ENCODE results near the gene HNRNPF.
A peak's percentile ranks its signal among the peaks of the same experiment; 100 is the strongest.
"Not testable (repeated sequence)": the region's sequence is repeated elsewhere in the genome, so short reads cannot be mapped to it uniquely, and the experiment has no call there.

The HNRNPF gene, protein sequence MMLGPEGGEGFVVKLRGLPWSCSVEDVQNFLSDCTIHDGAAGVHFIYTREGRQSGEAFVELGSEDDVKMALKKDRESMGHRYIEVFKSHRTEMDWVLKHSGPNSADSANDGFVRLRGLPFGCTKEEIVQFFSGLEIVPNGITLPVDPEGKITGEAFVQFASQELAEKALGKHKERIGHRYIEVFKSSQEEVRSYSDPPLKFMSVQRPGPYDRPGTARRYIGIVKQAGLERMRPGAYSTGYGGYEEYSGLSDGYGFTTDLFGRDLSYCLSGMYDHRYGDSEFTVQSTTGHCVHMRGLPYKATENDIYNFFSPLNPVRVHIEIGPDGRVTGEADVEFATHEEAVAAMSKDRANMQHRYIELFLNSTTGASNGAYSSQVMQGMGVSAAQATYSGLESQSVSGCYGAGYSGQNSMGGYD

GRCh38 chr10:43408710-43409384 lies at the start of gene HNRNPF:
Gene HNRNPF, minus strand, starts transcription at chr10:43409186. Its CDS starts 21,302 bp downstream, at chr10:43387884.
- peak; percentile 58 to 72 for DNase-seq

GRCh38 chr10:43458227-43458626 lies 49.2 kb upstream of the HNRNPF start:
- DNase-seq: no peak

- not testable (repeated sequence) for DNase-seq
These were observed 47.6 kb upstream of the HNRNPF start for GRCh38 chr10:43456561-43456960.

DNA sequence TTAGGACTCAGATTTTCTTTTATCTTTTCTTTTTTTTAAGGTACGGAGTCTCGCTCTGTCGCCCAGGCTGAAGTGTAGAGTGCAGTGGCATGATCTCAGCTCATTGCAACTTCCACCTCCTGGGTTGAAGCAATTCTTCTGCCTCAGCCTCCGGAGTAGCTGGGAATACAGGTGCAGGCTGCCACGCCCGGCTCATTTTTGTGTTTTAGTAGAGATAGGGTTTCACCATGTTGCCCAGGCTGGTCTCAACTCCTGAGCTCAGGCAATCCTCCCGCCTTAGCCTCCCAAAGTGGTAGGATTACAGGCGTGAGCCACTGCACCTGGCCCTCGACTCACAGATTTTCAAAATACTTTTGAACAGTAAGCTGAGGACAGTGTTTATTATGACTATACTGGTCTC lies 45.0 kb upstream of the HNRNPF start:
- not testable (repeated sequence) for DNase-seq

GRCh38 chr10:43453266-43453831 lies 44.4 kb upstream of the HNRNPF start:
- DNase-seq: no peak

- DNase-seq: no peak
These were observed 43.4 kb upstream of the HNRNPF start for GRCh38 chr10:43452356-43452914.

DNA sequence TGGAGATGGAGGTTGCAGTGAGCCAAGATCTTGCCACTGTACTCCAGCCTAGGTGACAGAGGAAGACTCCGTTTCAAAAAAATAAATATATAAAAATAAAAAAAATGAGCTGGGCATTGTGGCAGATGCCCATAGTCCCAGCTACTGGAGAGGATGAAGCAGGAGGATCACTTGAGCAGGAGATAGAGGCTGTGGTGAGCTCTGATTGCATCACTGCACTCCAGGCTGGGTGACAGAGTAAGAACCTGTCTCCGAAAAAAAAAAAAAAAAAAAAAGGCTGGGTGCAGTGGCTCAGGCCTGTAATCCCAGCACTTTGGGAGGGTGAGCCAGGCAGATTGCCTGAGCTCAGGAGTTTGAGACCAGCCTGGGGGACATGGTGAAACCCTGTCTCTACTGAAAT lies 39.8 kb upstream of the HNRNPF start:
- no peak for DNase-seq

- not testable (repeated sequence) for DNase-seq
These were observed 37.4 kb upstream of the HNRNPF start for GRCh38 chr10:43446219-43447017.

GRCh38 chr10:43444897-43445466 lies 36.0 kb upstream of the HNRNPF start:
- no peak for DNase-seq

DNA sequence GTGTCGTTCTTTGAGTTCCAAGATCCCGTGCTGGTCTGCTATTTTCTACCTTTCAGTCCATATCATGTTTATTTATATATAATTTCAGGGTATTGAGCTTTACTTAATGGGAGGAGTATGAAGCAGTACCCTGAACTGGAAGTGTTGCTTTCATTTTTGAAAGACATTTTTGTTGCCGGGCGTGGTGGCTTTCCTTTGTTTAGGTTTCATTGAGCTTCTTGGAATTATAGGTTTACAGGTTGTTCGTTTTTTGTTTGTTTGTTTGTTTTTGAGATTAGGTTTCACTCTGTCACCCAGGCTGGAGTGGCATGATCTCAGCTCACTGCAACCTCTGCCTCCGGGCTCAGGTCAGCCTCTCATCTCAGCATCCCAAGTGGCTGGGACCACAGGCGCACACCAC lies 35.3 kb upstream of the HNRNPF start:
- no peak for DNase-seq

DNA sequence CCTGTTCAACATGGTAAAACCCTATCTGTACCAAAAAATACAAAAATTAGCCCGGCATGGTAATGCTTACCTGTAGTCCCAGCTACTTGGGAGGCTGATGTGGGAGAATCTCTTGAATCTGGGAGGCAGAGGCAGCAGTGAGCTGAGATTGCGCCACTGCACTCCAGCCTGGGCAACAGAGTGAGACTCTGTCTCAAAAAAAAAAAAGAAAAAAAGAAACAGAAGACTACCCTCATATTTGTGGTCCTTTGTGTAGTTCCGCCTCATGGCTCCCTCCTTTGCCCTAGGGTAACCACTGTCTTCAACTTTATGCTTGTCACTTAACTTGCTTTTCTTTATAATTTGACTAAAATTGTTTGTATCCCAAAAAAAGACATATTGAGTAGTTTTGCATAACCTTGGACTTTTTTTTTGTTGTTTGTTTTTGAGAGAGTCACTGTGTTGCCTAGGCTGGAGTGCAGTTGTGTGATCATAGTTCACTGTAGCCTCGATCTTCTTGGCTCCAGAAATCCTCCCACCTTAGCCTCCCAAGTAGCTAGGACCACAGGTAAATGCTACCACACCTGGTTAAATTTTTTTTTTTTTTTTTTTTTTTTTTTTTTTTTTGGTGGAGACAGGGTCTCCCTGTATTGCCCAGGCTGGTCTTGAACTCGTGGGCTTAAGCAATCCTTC lies 31.6 kb upstream of the HNRNPF start:
- no peak for DNase-seq

GRCh38 chr10:43437141-43437870 lies 28.3 kb upstream of the HNRNPF start:
- DNase-seq: peak in 1 of 2 experiments; percentile 19

- peak; percentile 41 to 77 for DNase-seq
These were observed 27.5 kb upstream of the HNRNPF start, which contains the start of gene ZNF487 for GRCh38 chr10:43436291-43437140. Gene ZNF487, plus strand, starts transcription at chr10:43437111. Its CDS starts 38,703 bp downstream, at chr10:43475814.

DNA sequence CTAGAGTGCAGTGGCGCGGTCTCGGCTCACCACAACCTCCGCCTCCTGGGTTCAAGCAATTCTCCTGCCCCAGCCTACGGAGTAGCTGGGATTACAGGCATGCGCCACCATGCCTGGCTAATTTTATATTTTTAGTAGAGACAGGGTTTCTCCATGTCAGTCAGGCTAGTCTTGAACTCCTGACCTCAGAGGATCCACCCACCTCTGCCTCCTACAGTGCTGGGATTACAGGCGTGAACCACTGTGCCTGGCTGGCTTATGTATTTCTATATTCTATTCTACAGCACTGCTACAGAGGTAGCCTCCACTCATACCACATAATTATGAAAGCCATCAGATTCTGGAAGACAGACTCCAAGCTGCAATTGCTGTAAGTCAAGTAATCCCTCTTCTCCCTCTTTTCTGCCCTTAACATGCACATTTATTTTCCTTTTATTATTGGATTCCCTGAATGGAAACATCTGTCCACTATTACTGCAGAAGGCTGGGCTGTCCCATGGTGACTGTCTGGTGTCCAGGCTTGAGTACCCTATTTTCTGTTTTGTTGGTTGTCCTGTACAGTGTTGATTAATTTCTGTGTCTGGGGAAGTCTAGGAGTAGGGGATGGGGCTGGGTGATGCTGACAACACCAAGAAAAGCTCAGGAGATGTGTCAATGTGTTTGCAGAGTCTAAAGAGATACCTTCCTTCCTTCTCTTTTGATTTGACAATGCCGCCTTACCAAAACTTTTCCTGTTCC lies 22.1 kb upstream of the HNRNPF start:
- no peak for DNase-seq

- no peak for DNase-seq
These were observed 18.3 kb upstream of the HNRNPF start for GRCh38 chr10:43427166-43427825.

GRCh38 chr10:43426476-43426875 lies 17.5 kb upstream of the HNRNPF start:
- not testable (repeated sequence) for DNase-seq

- no peak for DNase-seq
These were observed 15.4 kb upstream of the HNRNPF start for GRCh38 chr10:43424416-43424815.

DNA sequence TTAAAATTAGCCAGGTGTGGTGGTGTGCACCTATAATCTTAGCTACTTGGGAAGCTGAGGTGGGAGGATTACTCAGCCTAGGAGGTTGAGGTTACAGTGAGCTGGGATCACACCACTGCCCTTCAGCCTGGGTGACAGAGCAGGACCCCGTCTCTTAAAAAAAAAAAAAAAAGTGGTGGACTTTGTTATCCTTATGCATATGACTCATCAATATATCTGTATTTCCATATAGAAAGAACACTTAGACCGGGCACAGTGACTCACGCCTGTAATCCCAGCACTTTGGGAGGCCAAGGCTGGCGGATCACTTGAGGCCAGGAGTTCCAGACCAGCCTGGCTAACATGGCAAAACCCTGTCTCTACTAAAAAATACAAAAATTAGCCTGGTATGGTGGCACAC lies 13.0 kb upstream of the HNRNPF start:
- not testable (repeated sequence) for DNase-seq
